HepG2 (cell line): Measurements from ENCODE around the gene PFDN1. TPM values are rescaled to one million over a fixed set of nuclear protein-coding genes. Genes with fewer than 3 reads are reported as not detected.

Experiments used
- ATF7-NPFF ChIP-seq: sonication (generic); formaldehyde crosslinking; IDR thresholded peaks from 2 replicates; pipeline ENCODE4 v1.8.1; 2023; ENCODE audit warnings: mild to moderate bottlenecking, low read depth, missing genetic modification reagents, moderate library complexity
- CEBPG ChIP-seq: IDR thresholded peaks from 2 replicates; pipeline ENCODE4 v1.6.1; 2016
- EZH2 ChIP-seq: conservative IDR thresholded peaks from 2 replicates; pipeline ENCODE4 v1.6.1; 2012; ENCODE audit warnings: mild to moderate bottlenecking, low read depth, low read length, moderate library complexity
- FOXA1 ChIP-seq, 2 experiments: fragments of 450-650 bp in 1 of 2; sonication (generic) in 1 of 2; formaldehyde crosslinking in 1 of 2; IDR thresholded peaks; 2 replicates each; pipeline versions ENCODE4 v1.4.0 to v1.6.1; 2016 to 2020; ENCODE audit warnings: missing genetic modification reagents in 1 of 2
- HIVEP1 ChIP-seq: sonication (generic); formaldehyde crosslinking; IDR thresholded peaks from 2 replicates; pipeline ENCODE4 v1.4.0; 2020; ENCODE audit warnings: mild to moderate bottlenecking, missing genetic modification reagents
- MBD4 ChIP-seq: IDR thresholded peaks from 2 replicates; pipeline ENCODE4 v1.6.1; 2012; ENCODE audit warnings: low read length, inconsistent platforms, borderline replicate concordance
- MXD3 ChIP-seq: IDR thresholded peaks from 2 replicates; pipeline ENCODE4 v1.6.1; 2016; ENCODE audit warnings: mild to moderate bottlenecking, missing biosample characterization, missing genetic modification reagents
- NR1H2 ChIP-seq: sonication (generic); formaldehyde crosslinking; IDR thresholded peaks from 2 replicates; pipeline ENCODE4 v1.8.1; 2022; ENCODE audit warnings: low read depth, missing genetic modification reagents, borderline replicate concordance
- SALL2 ChIP-seq: sonication (generic); formaldehyde crosslinking; IDR thresholded peaks from 2 replicates; pipeline ENCODE4 v1.8.1; 2023; ENCODE audit warnings: mild to moderate bottlenecking, missing genetic modification reagents, inconsistent platforms
- SP1 ChIP-seq, 2 experiments: fragments of 450-650 bp in 1 of 2; sonication (generic) in 1 of 2; formaldehyde crosslinking in 1 of 2; IDR thresholded peaks; 2 replicates each; pipeline versions ENCODE4 v1.4.0 to v1.6.1; 2016 to 2020; ENCODE audit warnings: missing genetic modification reagents in 1 of 2
- TCF7L2 ChIP-seq: IDR thresholded peaks from 2 replicates; pipeline ENCODE4 v1.6.1; 2011; ENCODE audit warnings: mild to moderate bottlenecking, low read depth, low read length, moderate library complexity
- ZFP36 ChIP-seq: fragments of 150-350 bp; IDR thresholded peaks from 2 replicates; pipeline ENCODE4 v1.6.1; 2018; ENCODE audit warnings: borderline replicate concordance, low read length, low read depth; ENCODE audit not compliant: partially characterized antibody
- ZFP41 ChIP-seq: sonication (generic); formaldehyde crosslinking; IDR thresholded peaks from 2 replicates; pipeline ENCODE4 v1.4.0; 2020; ENCODE audit warnings: mild to moderate bottlenecking, missing genetic modification reagents, borderline replicate concordance
- ZFP82 ChIP-seq: sonication (generic); formaldehyde crosslinking; IDR thresholded peaks from 2 replicates; pipeline ENCODE4 v1.5.1; 2020; ENCODE audit warnings: mild to moderate bottlenecking, missing genetic modification reagents, borderline replicate concordance
- ZMAT5 ChIP-seq: sonication (generic); formaldehyde crosslinking; IDR thresholded peaks from 2 replicates; pipeline ENCODE4 v1.5.0; 2020; ENCODE audit warnings: mild to moderate bottlenecking, low read depth, missing genetic modification reagents, borderline replicate concordance
- ZNF512 ChIP-seq: sonication (generic); formaldehyde crosslinking; IDR thresholded peaks from 2 replicates; pipeline ENCODE4 v1.4.0; 2020; ENCODE audit warnings: mild to moderate bottlenecking, missing genetic modification reagents
- ZNF546 ChIP-seq: sonication (generic); formaldehyde crosslinking; conservative IDR thresholded peaks from 2 replicates; pipeline ENCODE4 v1.8.1; 2023; ENCODE audit warnings: mild to moderate bottlenecking, missing genetic modification reagents
- ZNF672 ChIP-seq: sonication (generic); formaldehyde crosslinking; IDR thresholded peaks from 2 replicates; pipeline ENCODE4 v1.8.1; 2022; ENCODE audit warnings: missing genetic modification reagents
- ZNF768 ChIP-seq: sonication (generic); formaldehyde crosslinking; IDR thresholded peaks from 2 replicates; pipeline ENCODE4 v1.4.0; 2020; ENCODE audit warnings: missing genetic modification reagents
- ZNF800 ChIP-seq: sonication (generic); formaldehyde crosslinking; IDR thresholded peaks from 2 replicates; pipeline ENCODE4 v1.4.0; 2020; ENCODE audit warnings: missing genetic modification reagents
- ZUFSP ChIP-seq: sonication (generic); formaldehyde crosslinking; IDR thresholded peaks from 2 replicates; pipeline ENCODE4 v1.9.0; 2021; ENCODE audit warnings: missing genetic modification reagents, mild to moderate bottlenecking, borderline replicate concordance
- polyA plus RNA-seq, 8 experiments: library from polyadenylated mRNA; depleted of rRNA in 3 of 8; stranded (reverse) in 7 of 8; unstranded in 1 of 8; fragments of >200 nt; fragmentation: Illumina TruSeq in 4 of 8; extraction: Trizol in 4 of 8; gene quantifications; 2 replicates each; pipeline versions ENCODE4 v1.2.1 to v1.2.3, GENCODE V29; 2011 to 2016; ENCODE audit warnings: low read depth in 4 of 8, missing spikeins in 1 of 8, mixed read lengths in 1 of 8; ENCODE audit not compliant: insufficient read depth in 1 of 8
- total RNA-seq, 5 experiments: library from RNA; depleted of rRNA; stranded (reverse); fragments of >200 nt; fragmentation: Illumina TruSeq; extraction: Trizol; gene quantifications; 2 replicates each; pipeline ENCODE4 v1.2.3, GENCODE V29; 2016; ENCODE audit warnings: low read depth in 1 of 5

PFDN1 gene
- total and polyA plus RNA-seq, 2 of the 13 experiments (the other 11 are each of a cell fraction or from before 2014, with no cell fraction given) = 67.2 to 70.8 TPM

GRCh38 chr5:140346348-140347221 is 43.7 kb upstream of the PFDN1 start, which contains the start of gene HBEGF (continued):
- TF ChIP-seq MBD4 (no peak), FOXA1 (IDR thresholded peaks at IDR 0.05) (no peak), FOXA1 (CRISPR knock-in tag; IDR thresholded peaks at IDR 0.05) (no peak), ZMAT5 (CRISPR knock-in tag) (no peak), TCF7L2 (no peak), ZUFSP (CRISPR knock-in tag) (no peak), ZNF512 (CRISPR knock-in tag) (no peak), SALL2 (0 out of 2 replicates have a peak, but pooled peaks have one; percentile 39), ZNF800 (CRISPR knock-in tag) (no peak), SP1 (IDR thresholded peaks at IDR 0.05) (no peak), SP1 (CRISPR knock-in tag; IDR thresholded peaks at IDR 0.05) (no peak), ZNF672 (CRISPR knock-in tag) (no peak), ZNF546 (CRISPR knock-in tag) (peak; percentile 80; the same call in 1 of the 2 replicates), HIVEP1 (CRISPR knock-in tag) (peak; percentile 48; the same call in 1 of the 2 replicates), ZFP36 (no peak), CEBPG (CRISPR knock-in tag) (no peak), MXD3 (CRISPR knock-in tag) (no peak), ZNF768 (CRISPR knock-in tag) (no peak; the same call in 1 of the 2 replicates), EZH2 (no peak), ATF7-NPFF (no peak), ZFP41 (no peak), NR1H2 (no peak), ZFP82 (CRISPR knock-in tag) (no peak)
